Muscle of leg (tissue), 11 donors: ENCODE data around the gene PRPF40A. TPM values are rescaled to one million over a fixed set of nuclear protein-coding genes. Genes with fewer than 3 reads are reported as not detected.
A peak's percentile ranks its signal among the peaks of the same experiment; 100 is the strongest.

Source experiments
- DNase-seq: peaks from one replicate; pipeline ENCODE4 v3.0.0; 2013
- H3K27ac ChIP-seq: one replicate; pipeline ENCODE4 v1.5.1; 2013; ENCODE audit warnings: mild to moderate bottlenecking, low read length, control low read depth
- H3K27me3 ChIP-seq: one replicate; pipeline ENCODE4 v1.6.1; 2013; ENCODE audit warnings: low read length; ENCODE audit not compliant: control insufficient read depth, insufficient read depth
- H3K36me3 ChIP-seq: one replicate; pipeline ENCODE4 v1.6.1; 2013; ENCODE audit warnings: low read length; ENCODE audit not compliant: control insufficient read depth, insufficient read depth
- H3K4me1 ChIP-seq: one replicate; pipeline ENCODE4 v1.6.1; 2013; ENCODE audit warnings: low read length; ENCODE audit not compliant: control insufficient read depth, insufficient read depth
- H3K4me3 ChIP-seq: one replicate; pipeline ENCODE4 v1.5.1; 2013; ENCODE audit warnings: low read length, control low read depth
- H3K9me3 ChIP-seq: replicated peaks from 2 replicates; pipeline ENCODE4 v1.6.1; 2013; ENCODE audit warnings: low read depth, low read length; ENCODE audit not compliant: control insufficient read depth
- WGBS: methylation state at CpG from one replicate; pipeline ENCODE4 v1.1.5; 2013; ENCODE audit warnings: missing lambda C conversion rate; ENCODE audit not compliant: insufficient coverage; 5-methylcytosine and 5-hydroxymethylcytosine counted together
- polyA plus RNA-seq, 8 donors: library from polyadenylated mRNA; unstranded; fragments of 120-200 nt; gene quantifications; one replicate each; pipeline versions ENCODE4 v1.2.1 to v1.2.3, GENCODE V29; 2013; ENCODE audit warnings: inconsistent platforms in 1 of 8, low replicate concordance in 1 of 8; ENCODE audit not compliant: insufficient read length in 8 of 8, insufficient read depth in 1 of 8
- total RNA-seq: library from RNA; stranded (reverse); fragments of 120-200 nt; gene quantifications from one replicate; pipeline ENCODE4 v1.2.4, GENCODE V29; 2013

Gene PRPF40A
- total and polyA plus RNA-seq, 9 donors, result 60.0 to 85.2 (median 75.8) TPM

DNA sequence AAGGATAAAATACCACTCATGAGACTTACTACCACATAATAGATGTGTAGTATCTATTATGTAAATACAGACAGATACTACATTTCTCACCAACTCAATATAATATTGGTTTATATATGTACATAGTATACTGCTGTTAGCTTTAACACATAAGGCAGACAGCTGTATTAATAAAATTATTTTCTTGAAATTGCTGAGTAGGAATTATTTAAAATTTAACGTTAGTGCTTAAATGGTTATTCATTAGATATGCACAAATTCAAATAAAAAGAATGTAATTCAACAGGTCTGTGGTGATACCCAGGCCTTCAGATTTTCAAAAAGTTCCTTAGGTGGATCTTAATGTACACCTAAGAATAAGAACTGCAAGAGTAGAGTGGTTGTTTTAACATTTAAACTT is 59.0 kb downstream of the PRPF40A start:
- Histone ChIP-seq H3K27ac (no peak overlapping the region), H3K4me1 (no peaks in the 10 kb centered on the region), H3K27me3 (no peaks in the 10 kb centered on the region), H3K36me3 (peaks cover 27% of the 10 kb centered on the region), H3K9me3 (no peaks in the 10 kb centered on the region), H3K4me3 (no peak overlapping the region)
- no CpG with 5 or more reads among the region's 1 CpG for WGBS
- no peak for DNase-seq

DNA sequence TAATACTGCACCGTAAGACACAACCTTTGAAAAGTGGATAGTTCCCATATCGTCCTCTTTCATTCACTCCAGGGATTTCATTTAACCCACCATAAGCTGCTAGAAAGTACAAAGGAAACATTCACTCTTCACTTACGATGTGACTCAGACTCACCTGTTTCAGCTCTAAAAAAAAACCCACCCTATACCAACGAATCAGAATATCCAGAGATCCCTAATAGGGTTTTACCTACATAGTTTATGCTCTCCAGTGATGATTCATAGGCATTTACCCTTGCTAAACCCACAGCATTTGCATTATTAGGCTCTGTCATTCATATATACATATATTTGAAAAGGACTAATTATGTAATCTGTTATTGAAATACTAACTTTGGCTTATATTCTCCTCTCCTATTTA is 60.2 kb downstream of the PRPF40A start:
- Histone ChIP-seq H3K36me3 (peaks cover 25% of the 10 kb centered on the region), H3K27ac (no peak overlapping the region)
- 82% methylated on average over 2 of the region's 4 CpGs for WGBS

DNA sequence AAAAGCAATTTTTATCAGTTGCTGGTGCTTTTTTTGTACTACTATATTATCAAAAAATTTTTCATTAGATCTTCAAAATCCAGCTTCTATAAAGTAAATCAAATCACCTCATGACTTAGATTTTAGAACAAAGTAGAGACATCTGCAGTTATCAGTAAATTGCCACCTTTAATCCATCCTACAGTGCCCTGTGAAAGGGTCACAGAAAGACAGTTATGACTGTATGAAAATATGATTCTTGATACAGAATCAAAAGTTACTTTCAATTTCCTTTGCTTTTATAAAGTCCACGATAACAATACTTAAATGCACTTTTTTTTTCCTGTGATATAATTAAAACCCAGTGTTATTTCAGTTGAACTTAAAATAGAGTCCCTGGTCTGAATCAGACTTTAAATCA is 61.4 kb downstream of the PRPF40A start:
- no peaks in the 10 kb centered on the region for H3K27me3 ChIP-seq
- H3K9me3 ChIP-seq, result no peaks in the 10 kb centered on the region
- WGBS, result no CpG with 5 or more reads among the region's 1 CpG
- no peak for DNase-seq
- no peak overlapping the region for H3K27ac ChIP-seq
- H3K4me3 ChIP-seq, result no peak overlapping the region
- H3K4me1 ChIP-seq, result no peaks in the 10 kb centered on the region
- peaks cover 22% of the 10 kb centered on the region for H3K36me3 ChIP-seq

More for the DNA sequence above, 60.2 kb downstream of the PRPF40A start:
- Histone ChIP-seq H3K27me3 (no peaks in the 10 kb centered on the region), H3K4me1 (no peaks in the 10 kb centered on the region), H3K9me3 (no peaks in the 10 kb centered on the region), H3K4me3 (no peak overlapping the region)
- DNase-seq, result no peak

DNA sequence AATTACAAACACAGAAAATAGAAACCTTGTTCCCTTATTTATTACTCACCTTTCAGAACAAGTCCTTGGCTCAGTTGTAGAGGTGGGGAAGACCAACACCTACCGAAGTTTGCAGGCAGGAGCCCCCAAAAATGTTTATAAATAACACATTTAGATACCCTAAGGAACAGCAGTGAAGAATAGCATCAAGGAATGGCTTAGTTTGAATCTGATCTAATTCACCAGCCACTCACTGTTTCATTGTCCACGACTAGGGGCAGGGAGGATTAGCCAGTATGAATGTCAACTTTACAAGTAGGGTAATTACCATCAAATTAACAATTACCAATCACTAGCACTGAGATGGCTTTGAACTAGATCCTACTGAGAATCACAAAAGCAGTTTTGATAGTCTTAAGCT is 65.4 kb downstream of the PRPF40A start:
- WGBS, result no CpG with 5 or more reads among the region's 2 CpGs
- Histone ChIP-seq H3K9me3 (no peaks in the 10 kb centered on the region), H3K4me1 (peaks cover 4% of the 10 kb centered on the region), H3K27ac (no peak overlapping the region), H3K4me3 (no peak overlapping the region), H3K36me3 (peaks cover 10% of the 10 kb centered on the region), H3K27me3 (no peaks in the 10 kb centered on the region)
- DNase-seq, result no peak

DNA sequence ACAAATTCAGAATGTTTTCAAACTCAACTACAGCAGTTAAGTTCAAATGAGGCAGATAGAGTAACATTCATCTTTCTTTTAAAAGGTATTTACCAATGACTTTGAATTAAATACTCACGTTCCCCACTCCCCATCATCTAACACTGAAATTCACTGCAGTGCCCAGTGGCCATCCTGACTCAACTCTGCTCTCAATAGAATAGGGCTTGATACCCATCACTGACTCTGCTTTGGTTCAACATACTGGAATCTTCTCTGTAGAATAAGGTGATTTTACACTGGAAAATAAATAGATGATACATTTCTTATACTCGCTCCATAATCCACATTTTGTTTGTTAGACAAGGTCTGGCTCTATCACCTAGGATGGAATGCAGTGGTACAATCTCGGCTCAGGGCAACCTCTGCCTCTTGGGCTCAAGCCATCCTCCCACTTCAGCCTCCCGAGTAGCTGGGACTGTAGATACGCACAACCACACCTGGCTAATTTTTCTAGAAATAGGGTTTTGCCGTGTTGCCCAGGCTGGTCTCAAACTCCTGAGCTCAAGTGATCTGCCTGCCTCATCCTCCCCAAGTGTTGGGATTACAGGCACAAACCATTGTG is 66.4 kb downstream of the PRPF40A start:
- 97% methylated on average over 5 of the region's 6 CpGs for WGBS
- DNase-seq, result no peak
- H3K36me3 ChIP-seq, result peaks cover 6% of the 10 kb centered on the region
- H3K4me3 ChIP-seq, result no peak overlapping the region
- H3K4me1 ChIP-seq, result peaks cover 4% of the 10 kb centered on the region
- no peak overlapping the region for H3K27ac ChIP-seq
- H3K27me3 ChIP-seq, result no peaks in the 10 kb centered on the region
- H3K9me3 ChIP-seq, result no peaks in the 10 kb centered on the region

DNA sequence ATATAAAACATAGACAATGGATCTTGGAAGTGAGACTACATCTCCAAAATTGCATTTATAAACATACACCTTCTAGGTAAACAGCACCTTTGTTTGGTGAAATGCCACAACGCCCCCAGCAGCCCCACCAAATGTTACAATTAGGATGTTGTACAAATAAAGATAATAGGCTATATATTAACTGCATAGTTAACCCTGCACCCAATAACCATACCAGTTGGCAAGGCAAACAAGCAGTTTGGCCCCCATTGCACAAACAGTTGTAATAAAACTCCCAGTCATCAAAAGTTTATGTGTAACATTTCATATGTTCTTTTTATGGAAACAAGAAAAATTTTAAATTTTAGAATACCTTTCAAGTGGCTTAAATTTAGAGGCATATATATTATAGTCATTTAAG is 67.3 kb downstream of the PRPF40A start:
- DNase-seq, result no peak
- Histone ChIP-seq H3K27ac (no peak overlapping the region), H3K27me3 (no peaks in the 10 kb centered on the region), H3K9me3 (no peaks in the 10 kb centered on the region), H3K36me3 (peaks cover 13% of the 10 kb centered on the region), H3K4me3 (no peak overlapping the region), H3K4me1 (peaks cover 4% of the 10 kb centered on the region)
- no CpG with 5 or more reads among the region's 1 CpG for WGBS

DNA sequence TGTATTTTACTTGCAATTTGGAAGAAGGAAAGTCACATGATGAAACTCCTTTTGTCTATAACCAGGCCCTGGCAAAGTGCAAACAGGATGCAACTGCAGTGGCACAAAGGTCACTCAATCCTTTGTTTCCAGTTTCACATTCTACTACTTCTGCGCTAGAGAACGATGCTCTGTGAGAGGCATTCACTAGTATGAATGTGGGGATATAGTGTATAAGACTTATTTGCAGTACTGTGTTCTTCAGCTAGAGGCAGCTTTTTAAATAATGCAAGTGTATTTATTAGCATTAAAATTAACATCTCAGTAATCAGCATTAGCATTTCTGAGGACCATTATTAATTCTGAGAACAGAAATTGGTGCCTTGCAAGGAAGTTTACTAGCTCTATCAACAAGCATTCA is 68.9 kb downstream of the PRPF40A start:
- no CpG with 5 or more reads among the region's 2 CpGs for WGBS
- H3K36me3 ChIP-seq, result peaks cover 12% of the 10 kb centered on the region

DNA sequence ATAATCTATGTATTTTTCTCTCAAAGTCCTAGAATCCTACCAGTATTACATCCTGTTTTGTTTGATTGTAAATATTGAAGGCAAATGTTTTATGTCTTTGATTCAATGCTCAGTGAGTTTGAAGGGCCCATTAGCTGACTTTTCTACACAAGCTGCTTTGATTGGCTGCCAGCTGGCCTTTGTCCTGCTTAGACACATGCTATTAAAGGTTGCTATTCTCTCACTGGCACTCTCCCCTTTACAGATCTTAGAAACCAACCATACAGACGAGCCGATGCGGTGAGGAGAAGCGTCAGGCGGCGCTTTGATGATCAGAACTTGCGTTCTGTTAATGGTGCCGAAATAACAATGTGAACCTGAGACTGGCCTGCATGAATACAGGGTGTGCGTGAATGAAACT is 69.7 kb downstream of the PRPF40A start:
- Histone ChIP-seq H3K4me3 (no peak overlapping the region), H3K36me3 (peaks cover 14% of the 10 kb centered on the region)
- WGBS, result 75% methylated on average over 9 of the region's 9 CpGs

More for the DNA sequence above, 68.9 kb downstream of the PRPF40A start:
- Histone ChIP-seq H3K9me3 (no peaks in the 10 kb centered on the region), H3K4me3 (no peak overlapping the region), H3K27ac (no peak overlapping the region), H3K27me3 (no peaks in the 10 kb centered on the region), H3K4me1 (peaks cover 4% of the 10 kb centered on the region)
- no peak for DNase-seq

DNA sequence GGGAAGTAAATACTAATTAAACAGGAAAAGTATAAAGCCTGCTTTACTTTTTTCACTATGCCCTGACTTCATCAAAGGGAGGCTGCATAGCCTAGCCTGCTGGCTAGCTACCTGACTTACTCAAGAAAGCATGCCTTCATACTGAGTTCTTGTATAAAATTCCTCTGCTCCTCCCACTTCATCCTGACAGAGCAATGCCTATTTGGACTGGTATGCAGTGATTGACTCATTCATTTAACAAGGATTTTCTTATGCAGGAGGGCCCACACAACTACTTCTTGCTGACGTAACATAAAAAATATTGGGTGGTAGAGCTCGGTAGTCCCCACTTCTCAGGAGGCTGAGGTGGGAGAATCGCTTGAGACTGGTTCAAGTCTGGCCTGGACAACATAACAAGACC is 70.5 kb downstream of the PRPF40A start:
- Histone ChIP-seq H3K4me1 (peaks cover 4% of the 10 kb centered on the region), H3K36me3 (peaks cover 17% of the 10 kb centered on the region), H3K27me3 (no peaks in the 10 kb centered on the region), H3K9me3 (no peaks in the 10 kb centered on the region), H3K27ac (no peak overlapping the region), H3K4me3 (no peak overlapping the region)
- no CpG with 5 or more reads among the region's 3 CpGs for WGBS
- no peak for DNase-seq

More for the DNA sequence above, 69.7 kb downstream of the PRPF40A start:
- peak; percentile 59 for DNase-seq
- no peaks in the 10 kb centered on the region for H3K9me3 ChIP-seq
- H3K27me3 ChIP-seq, result no peaks in the 10 kb centered on the region
- no peak overlapping the region for H3K27ac ChIP-seq
- peaks cover 4% of the 10 kb centered on the region for H3K4me1 ChIP-seq

DNA sequence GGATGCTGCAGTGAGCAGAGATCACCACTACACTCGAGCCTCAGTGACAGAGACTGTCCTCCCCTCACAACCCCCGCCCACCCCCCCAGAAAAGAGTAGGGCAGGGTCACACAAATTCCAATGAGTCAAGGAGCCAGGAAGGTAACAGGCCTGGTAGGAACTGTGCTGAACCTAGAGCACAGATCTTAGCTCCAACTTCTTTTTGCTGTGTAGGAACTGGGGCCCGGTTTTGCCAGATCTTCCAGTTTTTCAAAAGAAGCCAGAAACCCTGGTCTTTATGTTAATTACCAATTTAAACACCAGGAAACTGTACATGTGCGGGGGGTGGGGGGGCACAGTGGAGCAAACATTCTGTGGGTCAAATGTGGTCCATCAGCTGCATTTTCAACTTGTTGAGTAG is 71.0 kb downstream of the PRPF40A start:
- Histone ChIP-seq H3K4me3 (no peak overlapping the region), H3K27ac (no peak overlapping the region), H3K36me3 (peaks cover 20% of the 10 kb centered on the region), H3K4me1 (peaks cover 4% of the 10 kb centered on the region), H3K27me3 (no peaks in the 10 kb centered on the region), H3K9me3 (no peaks in the 10 kb centered on the region)
- no CpG with 5 or more reads among the region's 4 CpGs for WGBS
- no peak for DNase-seq
